Measurements from ENCODE around the gene DHRSX. TPM values are rescaled to one million over a fixed set of nuclear protein-coding genes. Genes with fewer than 3 reads are reported as not detected.
"Not testable (repeated sequence)": the region's sequence is repeated elsewhere in the genome, so short reads cannot be mapped to it uniquely, and the experiment has no call there.

Gene DHRSX
- total RNA-seq, 1 donor from 2014 or later, result 42.2 TPM

GRCh38 chrX:2471641-2472040 is 29.1 kb downstream of the DHRSX start:
- DNase-seq (ENCODE audit: extremely low spot score, unreplicated experiment), result no peak
- no peaks in the 10 kb centered on the region for H3K4me1 Mint-ChIP-seq (ENCODE audit: unreplicated experiment)
- no peak overlapping the region for H3K4me3 Mint-ChIP-seq (ENCODE audit: unreplicated experiment)
- no peak overlapping the region for H3K27ac Mint-ChIP-seq (ENCODE audit: unreplicated experiment)
- TF ChIP-seq, protein P1, sequence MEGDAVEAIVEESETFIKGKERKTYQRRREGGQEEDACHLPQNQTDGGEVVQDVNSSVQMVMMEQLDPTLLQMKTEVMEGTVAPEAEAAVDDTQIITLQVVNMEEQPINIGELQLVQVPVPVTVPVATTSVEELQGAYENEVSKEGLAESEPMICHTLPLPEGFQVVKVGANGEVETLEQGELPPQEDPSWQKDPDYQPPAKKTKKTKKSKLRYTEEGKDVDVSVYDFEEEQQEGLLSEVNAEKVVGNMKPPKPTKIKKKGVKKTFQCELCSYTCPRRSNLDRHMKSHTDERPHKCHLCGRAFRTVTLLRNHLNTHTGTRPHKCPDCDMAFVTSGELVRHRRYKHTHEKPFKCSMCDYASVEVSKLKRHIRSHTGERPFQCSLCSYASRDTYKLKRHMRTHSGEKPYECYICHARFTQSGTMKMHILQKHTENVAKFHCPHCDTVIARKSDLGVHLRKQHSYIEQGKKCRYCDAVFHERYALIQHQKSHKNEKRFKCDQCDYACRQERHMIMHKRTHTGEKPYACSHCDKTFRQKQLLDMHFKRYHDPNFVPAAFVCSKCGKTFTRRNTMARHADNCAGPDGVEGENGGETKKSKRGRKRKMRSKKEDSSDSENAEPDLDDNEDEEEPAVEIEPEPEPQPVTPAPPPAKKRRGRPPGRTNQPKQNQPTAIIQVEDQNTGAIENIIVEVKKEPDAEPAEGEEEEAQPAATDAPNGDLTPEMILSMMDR (IDR thresholded peaks at IDR 0.05), result no peak
- H3K9me3 Mint-ChIP-seq (ENCODE audit: unreplicated experiment), result no peaks in the 10 kb centered on the region
- H3K36me3 Mint-ChIP-seq (ENCODE audit: unreplicated experiment), result peaks cover 7% of the 10 kb centered on the region
- H3K27me3 Mint-ChIP-seq (ENCODE audit: unreplicated experiment), result no peaks in the 10 kb centered on the region

GRCh38 chrX:2471126-2471525 is 29.6 kb downstream of the DHRSX start:
- H3K9me3 Mint-ChIP-seq (ENCODE audit: unreplicated experiment); H3K27ac Mint-ChIP-seq (ENCODE audit: unreplicated experiment); H3K4me1 Mint-ChIP-seq (ENCODE audit: unreplicated experiment); H3K4me3 Mint-ChIP-seq (ENCODE audit: unreplicated experiment); H3K36me3 Mint-ChIP-seq (ENCODE audit: unreplicated experiment); H3K27me3 Mint-ChIP-seq (ENCODE audit: unreplicated experiment); DNase-seq (ENCODE audit: extremely low spot score, unreplicated experiment): not testable (repeated sequence)

- H3K27ac Mint-ChIP-seq (ENCODE audit: unreplicated experiment); DNase-seq (ENCODE audit: extremely low spot score, unreplicated experiment); H3K36me3 Mint-ChIP-seq (ENCODE audit: unreplicated experiment); H3K9me3 Mint-ChIP-seq (ENCODE audit: unreplicated experiment); H3K27me3 Mint-ChIP-seq (ENCODE audit: unreplicated experiment); H3K4me3 Mint-ChIP-seq (ENCODE audit: unreplicated experiment); H3K4me1 Mint-ChIP-seq (ENCODE audit: unreplicated experiment): not testable (repeated sequence)
Observed at GRCh38 chrX:2469852-2470251, 30.9 kb downstream of the DHRSX start.

DNA sequence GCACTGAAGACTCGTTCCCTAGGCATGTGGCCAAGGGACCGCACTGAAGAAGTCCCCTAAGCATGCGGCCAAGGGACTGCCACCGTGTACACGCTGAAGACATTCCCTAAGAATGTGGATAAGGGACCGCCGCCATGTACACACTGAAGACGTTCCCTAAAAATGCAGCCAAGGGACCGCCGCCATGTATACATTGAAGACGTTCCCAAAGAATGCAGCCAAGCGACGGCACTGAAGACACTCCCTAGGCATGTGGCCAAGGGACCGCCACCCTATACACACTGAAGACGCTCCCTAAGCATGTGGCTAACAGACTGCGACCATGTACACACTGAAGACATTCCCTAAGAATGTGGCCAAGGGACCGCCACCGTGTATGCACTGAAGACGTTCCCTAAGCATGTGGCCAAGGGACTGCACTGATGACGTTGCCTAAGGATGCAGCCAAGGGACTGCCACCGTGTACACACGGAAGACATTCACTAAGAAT is 31.5 kb downstream of the DHRSX start:
- Mint-ChIP-seq H3K27ac (ENCODE audit: unreplicated experiment) (no peak overlapping the region), H3K4me1 (ENCODE audit: unreplicated experiment) (no peaks in the 10 kb centered on the region), H3K4me3 (ENCODE audit: unreplicated experiment) (no peak overlapping the region), H3K27me3 (ENCODE audit: unreplicated experiment) (no peaks in the 10 kb centered on the region), H3K9me3 (ENCODE audit: unreplicated experiment) (no peaks in the 10 kb centered on the region), H3K36me3 (ENCODE audit: unreplicated experiment) (peaks cover 5% of the 10 kb centered on the region)
- TF ChIP-seq, protein P1 (IDR thresholded peaks at IDR 0.05), result no peak
- no peak for DNase-seq (ENCODE audit: extremely low spot score, unreplicated experiment)

- Mint-ChIP-seq H3K4me1 (ENCODE audit: unreplicated experiment) (no peaks in the 10 kb centered on the region), H3K27ac (ENCODE audit: unreplicated experiment) (no peak overlapping the region), H3K9me3 (ENCODE audit: unreplicated experiment) (no peaks in the 10 kb centered on the region), H3K36me3 (ENCODE audit: unreplicated experiment) (peaks cover 5% of the 10 kb centered on the region), H3K4me3 (ENCODE audit: unreplicated experiment) (no peak overlapping the region), H3K27me3 (ENCODE audit: unreplicated experiment) (no peaks in the 10 kb centered on the region)
- no peak for DNase-seq (ENCODE audit: extremely low spot score, unreplicated experiment)
- TF ChIP-seq, protein P1 (IDR thresholded peaks at IDR 0.05), result no peak
Observed at GRCh38 chrX:2468261-2469195, 32.2 kb downstream of the DHRSX start.

All from osteocyte (in vitro differentiated cells).